DND-41 (cell line): ENCODE measurements around the gene UBE2QL1.

Experiments used
- ATAC-seq: fragments of 200-7000 bp; cut with Tn5 transposase; 3 replicates; pipeline ENCODE4 v1.9.1; 2021; ENCODE audit warnings: low read depth; ENCODE audit not compliant: insufficient read depth
- DNase-seq: peaks from one replicate; pipeline ENCODE4 v3.0.0-alpha.2; 2020
- H2AFZ ChIP-seq: 2 replicates; pipeline ENCODE4 v1.6.0; 2012; ENCODE audit warnings: low read depth, low read length
- H3K27ac ChIP-seq: 2 replicates; pipeline ENCODE4 v1.5.1; 2012; ENCODE audit warnings: low read length, inconsistent platforms
- H3K27me3 ChIP-seq: fragments of 200-600 bp; sonication (generic); 2 replicates; pipeline ENCODE4 v1.6.0; 2012; ENCODE audit warnings: low read length, mild to moderate bottlenecking, inconsistent platforms; ENCODE audit not compliant: insufficient read depth, poor library complexity
- H3K36me3 ChIP-seq: 2 replicates; pipeline ENCODE4 v1.5.1; 2012; ENCODE audit warnings: low read length, inconsistent platforms; ENCODE audit not compliant: insufficient read depth
- H3K4me1 ChIP-seq: 2 replicates; pipeline ENCODE4 v1.5.1; 2012; ENCODE audit warnings: mild to moderate bottlenecking, low read length; ENCODE audit not compliant: insufficient read depth
- H3K4me2 ChIP-seq: 2 replicates; pipeline ENCODE4 v1.6.0; 2012; ENCODE audit warnings: mild to moderate bottlenecking, moderate library complexity, low read length, inconsistent platforms; ENCODE audit not compliant: insufficient read depth
- H3K4me3 ChIP-seq, 2 experiments: fragments of 200-600 bp in 1 of 2; shearing (Covaris generic) in 1 of 2; 2 replicates each; pipeline ENCODE4 v1.5.1; 2012 to 2016; ENCODE audit warnings: inconsistent platforms in 2 of 2, low read length in 2 of 2, mild to moderate bottlenecking in 2 of 2, low read depth in 1 of 2, moderate library complexity in 1 of 2
- H3K79me2 ChIP-seq: 2 replicates; pipeline ENCODE4 v1.6.0; 2012; ENCODE audit warnings: low read length, inconsistent platforms; ENCODE audit not compliant: insufficient read depth
- H3K9ac ChIP-seq: 2 replicates; pipeline ENCODE4 v1.6.0; 2012; ENCODE audit warnings: low read depth, mild to moderate bottlenecking, inconsistent platforms, low read length, moderate library complexity
- H3K9me3 ChIP-seq: 2 replicates; pipeline ENCODE4 v1.5.1; 2012; ENCODE audit warnings: low read length, moderate library complexity, mild to moderate bottlenecking, inconsistent platforms; ENCODE audit not compliant: insufficient read depth, severe bottlenecking
- H4K20me1 ChIP-seq: 2 replicates; pipeline ENCODE4 v1.6.0; 2012; ENCODE audit warnings: low read length; ENCODE audit not compliant: insufficient read depth
- EZH2 ChIP-seq: IDR thresholded peaks from 3 replicates; pipeline ENCODE4 v1.6.1; 2012; ENCODE audit warnings: borderline replicate concordance, low read depth, mild to moderate bottlenecking, moderate library complexity, low read length, inconsistent platforms; ENCODE audit not compliant: severe bottlenecking
- TF ChIP-seq, protein P1 (sequence below): IDR thresholded peaks from 2 replicates; pipeline ENCODE4 v1.5.1; 2012; ENCODE audit warnings: borderline replicate concordance, low read length, moderate library complexity, mild to moderate bottlenecking; ENCODE audit not compliant: poor library complexity, severe bottlenecking; ENCODE audit errors: extremely low read depth

Gene UBE2QL1

DNA sequence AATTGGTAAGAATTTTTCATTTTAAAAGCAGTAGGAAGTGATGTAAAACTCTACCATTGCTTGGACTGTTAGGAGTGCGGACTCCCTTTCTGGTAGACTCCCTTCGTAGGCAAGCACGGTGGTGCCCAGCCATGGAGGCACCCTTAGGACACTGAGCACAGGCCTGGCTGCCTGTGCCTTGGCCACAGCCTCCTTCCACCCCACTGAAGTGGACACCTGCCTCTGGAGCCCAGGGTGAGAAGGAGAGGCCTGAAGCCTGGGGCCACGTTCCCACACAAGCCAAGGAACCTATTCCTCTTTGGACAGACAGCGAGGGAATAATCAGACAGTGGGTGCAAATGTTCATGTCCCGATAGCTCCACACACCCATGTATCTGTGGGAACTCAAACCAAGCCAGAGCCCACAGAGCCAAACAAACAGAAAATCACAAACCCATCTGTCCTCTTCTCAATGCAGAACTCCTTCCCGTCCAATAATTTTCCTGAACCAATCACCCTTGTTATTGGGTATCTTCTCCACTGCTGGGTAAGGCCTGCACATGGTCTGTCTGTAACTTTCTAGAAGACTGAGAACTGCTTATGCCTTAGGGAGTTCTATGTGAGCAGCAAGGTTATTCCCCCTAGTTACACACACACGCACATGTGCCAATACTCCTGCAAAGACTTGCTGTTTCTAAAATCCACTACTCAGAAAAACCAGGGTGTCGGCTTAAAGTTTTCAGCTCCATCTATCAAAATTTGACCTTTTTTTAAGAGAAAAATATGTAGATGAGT, 45.2 kb downstream of the UBE2QL1 start:
- H3K79me2 ChIP-seq = no peaks in the 10 kb centered on the region
- no peak for ATAC-seq
- no peak for DNase-seq

DNA sequence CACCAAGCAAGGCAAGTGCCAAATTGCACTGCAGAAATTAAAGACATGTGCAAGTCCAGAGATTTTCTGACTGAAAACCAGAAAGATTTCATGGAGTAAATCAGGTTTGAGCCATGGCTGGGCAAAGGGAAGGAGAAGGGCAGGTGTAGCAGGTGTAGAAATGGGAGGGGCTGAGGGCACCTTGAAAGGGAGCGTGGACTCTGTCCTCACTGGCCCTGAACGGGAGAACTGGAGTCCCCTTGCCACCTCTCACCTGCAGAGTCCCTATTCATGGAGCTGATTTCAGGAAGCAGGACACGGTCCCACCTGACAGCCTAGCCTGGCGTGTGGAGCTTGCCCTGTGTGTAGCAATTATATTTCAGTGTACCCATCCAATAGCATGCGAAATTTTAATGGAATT, 46.3 kb downstream of the UBE2QL1 start:
- DNase-seq (no peak), ATAC-seq (no peak)
- H4K20me1 ChIP-seq = no peaks in the 10 kb centered on the region
- no peaks in the 10 kb centered on the region for H3K9me3 ChIP-seq
- no peaks in the 10 kb centered on the region for H3K27me3 ChIP-seq
- H3K36me3 ChIP-seq = no peaks in the 10 kb centered on the region
- no peak overlapping the region for H3K9ac ChIP-seq
- H2AFZ ChIP-seq = no peak overlapping the region
- no peaks in the 10 kb centered on the region for H3K79me2 ChIP-seq
- H3K4me2 ChIP-seq = no peak overlapping the region
- H3K4me3 ChIP-seq = no peak overlapping the region
- no peak overlapping the region for H3K27ac ChIP-seq
- H3K4me1 ChIP-seq = no peaks in the 10 kb centered on the region
- TF ChIP-seq, protein P1, sequence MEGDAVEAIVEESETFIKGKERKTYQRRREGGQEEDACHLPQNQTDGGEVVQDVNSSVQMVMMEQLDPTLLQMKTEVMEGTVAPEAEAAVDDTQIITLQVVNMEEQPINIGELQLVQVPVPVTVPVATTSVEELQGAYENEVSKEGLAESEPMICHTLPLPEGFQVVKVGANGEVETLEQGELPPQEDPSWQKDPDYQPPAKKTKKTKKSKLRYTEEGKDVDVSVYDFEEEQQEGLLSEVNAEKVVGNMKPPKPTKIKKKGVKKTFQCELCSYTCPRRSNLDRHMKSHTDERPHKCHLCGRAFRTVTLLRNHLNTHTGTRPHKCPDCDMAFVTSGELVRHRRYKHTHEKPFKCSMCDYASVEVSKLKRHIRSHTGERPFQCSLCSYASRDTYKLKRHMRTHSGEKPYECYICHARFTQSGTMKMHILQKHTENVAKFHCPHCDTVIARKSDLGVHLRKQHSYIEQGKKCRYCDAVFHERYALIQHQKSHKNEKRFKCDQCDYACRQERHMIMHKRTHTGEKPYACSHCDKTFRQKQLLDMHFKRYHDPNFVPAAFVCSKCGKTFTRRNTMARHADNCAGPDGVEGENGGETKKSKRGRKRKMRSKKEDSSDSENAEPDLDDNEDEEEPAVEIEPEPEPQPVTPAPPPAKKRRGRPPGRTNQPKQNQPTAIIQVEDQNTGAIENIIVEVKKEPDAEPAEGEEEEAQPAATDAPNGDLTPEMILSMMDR = no peak
- TF ChIP-seq EZH2 = no peak

More for the DNA sequence above, 45.2 kb downstream of the UBE2QL1 start:
- Histone ChIP-seq H4K20me1 (no peaks in the 10 kb centered on the region), H3K27ac (no peak overlapping the region), H3K4me1 (no peaks in the 10 kb centered on the region), H2AFZ (no peak overlapping the region), H3K36me3 (no peaks in the 10 kb centered on the region), H3K27me3 (no peaks in the 10 kb centered on the region), H3K4me3 (no peak overlapping the region), H3K9ac (no peak overlapping the region), H3K9me3 (no peaks in the 10 kb centered on the region), H3K4me2 (no peak overlapping the region)
- TF ChIP-seq EZH2 = no peak
- TF ChIP-seq, protein P1 = no peak

DNA sequence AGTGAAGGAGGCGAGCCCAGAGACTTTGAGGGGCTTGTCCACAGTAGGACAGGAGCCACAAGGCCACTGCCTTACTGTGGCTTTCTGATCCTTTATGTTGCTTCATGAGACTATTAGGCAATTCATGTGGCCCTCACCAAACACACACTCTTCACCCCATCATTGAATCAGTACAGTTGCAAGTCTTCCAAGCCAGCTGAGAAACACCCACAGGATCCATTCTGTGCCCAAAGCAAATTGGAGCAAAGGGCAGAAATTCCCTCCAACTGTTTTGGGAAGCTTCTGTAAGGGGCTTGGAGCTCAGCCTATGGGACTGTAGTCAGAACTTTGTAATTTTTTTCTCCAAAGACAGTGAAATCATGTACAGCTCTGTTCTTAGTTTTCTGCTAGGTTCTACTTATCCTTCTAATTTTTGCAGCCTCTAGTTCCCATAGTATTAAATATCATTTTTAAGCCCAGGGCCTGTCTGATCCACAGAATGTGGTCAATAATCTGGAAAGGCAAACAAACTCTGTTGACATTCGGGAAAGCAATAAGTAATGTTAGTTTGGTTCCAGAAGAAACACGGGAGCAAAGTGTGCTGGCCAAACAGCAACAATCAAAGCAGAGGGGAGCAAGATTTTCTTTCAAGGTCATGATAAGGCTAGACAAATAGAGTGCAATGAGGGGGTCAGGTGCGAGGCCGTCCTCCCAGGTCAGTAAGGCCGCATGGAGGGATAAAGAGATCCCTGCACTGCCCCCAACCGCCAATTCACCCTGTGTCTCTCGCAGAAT, 47.0 kb downstream of the UBE2QL1 start:
- TF ChIP-seq, protein P1 = no peak
- no peak for TF ChIP-seq EZH2
- Histone ChIP-seq H4K20me1 (no peaks in the 10 kb centered on the region), H3K9ac (no peak overlapping the region), H3K27me3 (no peaks in the 10 kb centered on the region), H3K4me1 (no peaks in the 10 kb centered on the region), H3K4me2 (no peak overlapping the region), H3K79me2 (no peaks in the 10 kb centered on the region), H3K4me3 (no peak overlapping the region), H2AFZ (no peak overlapping the region), H3K36me3 (no peaks in the 10 kb centered on the region), H3K27ac (no peak overlapping the region), H3K9me3 (no peaks in the 10 kb centered on the region)
- no peak for DNase-seq
- no peak for ATAC-seq
